K562 (cell line): ENCODE results near the gene MICU1. TPM values are rescaled to one million over a fixed set of nuclear protein-coding genes. Genes with fewer than 3 reads are reported as not detected.

Experiments
- BMI1 ChIP-seq: fragments of 150-350 bp; IDR thresholded peaks from 2 replicates; pipeline ENCODE4 v1.6.1; 2014; ENCODE audit warnings: low read length
- FIP1L1 ChIP-seq: fragments of 200-400 bp; formaldehyde crosslinking; IDR thresholded peaks from 2 replicates; pipeline ENCODE4 v1.6.1; 2018; ENCODE audit warnings: mild to moderate bottlenecking, low read depth, low read length; ENCODE audit not compliant: poor library complexity, severe bottlenecking
- NUFIP1 ChIP-seq: fragments of 450-650 bp; IDR thresholded peaks from 2 replicates; pipeline ENCODE4 v1.6.1; 2018; ENCODE audit not compliant: partially characterized antibody
- RBM22 ChIP-seq: fragments of 200-400 bp; formaldehyde crosslinking; IDR thresholded peaks from 2 replicates; pipeline ENCODE4 v1.6.1; 2018; ENCODE audit warnings: low read length, low read depth; ENCODE audit not compliant: poor library complexity, severe bottlenecking
- RBM39 ChIP-seq: fragments of 200-400 bp; formaldehyde crosslinking; optimal IDR thresholded peaks from 2 replicates; pipeline ENCODE3; 2018; ENCODE audit warnings: low read depth, low read length
- TAF15 ChIP-seq: fragments of 200-400 bp; formaldehyde crosslinking; IDR thresholded peaks from 2 replicates; pipeline ENCODE4 v1.6.1; 2017; ENCODE audit warnings: mild to moderate bottlenecking, low read depth, low read length, moderate library complexity
- ZFP1 ChIP-seq: fragments of 450-650 bp; formaldehyde crosslinking; IDR thresholded peaks from 2 replicates; pipeline ENCODE4 v1.4.0; 2020; ENCODE audit warnings: mild to moderate bottlenecking, mixed read lengths
- polyA plus RNA-seq, 8 experiments: library from polyadenylated mRNA; depleted of rRNA in 4 of 8; stranded (reverse) in 5 of 8; unstranded in 3 of 8; fragments of >200 nt; fragmentation: Nextera tagmentation in 2 of 8; fragmentation: Illumina TruSeq in 1 of 8; extraction: Ambion mirVana in 2 of 8; extraction: Trizol in 1 of 8; gene quantifications; 2 replicates each; pipeline versions ENCODE4 v1.2.1 to v1.2.3, GENCODE V29; 2011 to 2014; ENCODE audit warnings: inconsistent platforms in 1 of 8, missing spikeins in 1 of 8
- total RNA-seq, 7 experiments: library from RNA; depleted of rRNA in 6 of 7; stranded (reverse); fragments of >200 nt in 6 of 7; fragmentation: Illumina TruSeq in 2 of 7; extraction: Trizol in 2 of 7; gene quantifications; 2 replicates each; pipeline versions ENCODE4 v1.2.1 to v1.2.3, GENCODE V29; 2011 to 2021; ENCODE audit warnings: low replicate concordance in 1 of 7
- TF ChIP-seq, protein P1 (sequence below): fragments of 200-800 bp; sonication (Bioruptor generic); IDR thresholded peaks from 2 replicates; pipeline ENCODE4 v1.6.1; 2016; ENCODE audit warnings: missing genetic modification characterization, missing compliant biosample characterization
- TF ChIP-seq, protein P2 (sequence below): fragments of 450-650 bp; formaldehyde crosslinking; IDR thresholded peaks from 2 replicates; pipeline ENCODE4 v1.4.0; 2020; ENCODE audit warnings: mild to moderate bottlenecking, mixed read lengths
- TF ChIP-seq, protein P3 (sequence below): fragments of 450-650 bp; IDR thresholded peaks from 2 replicates; pipeline ENCODE4 v1.6.1; 2014; ENCODE audit warnings: low read depth, mild to moderate bottlenecking, moderate library complexity, borderline replicate concordance
- TF ChIP-seq, protein P4 (sequence below), 2 experiments: fragments of 250-450 bp in 1 of 2; fragments of 450-650 bp in 1 of 2; sonication (Bioruptor Pico) in 1 of 2; IDR thresholded peaks; 2 replicates each; pipeline versions ENCODE4 v1.6.1 to v1.8.0; 2016 to 2021; ENCODE audit warnings: mild to moderate bottlenecking in 2 of 2, moderate library complexity in 2 of 2, missing compliant biosample characterization in 1 of 2, missing genetic modification characterization in 1 of 2
- TF ChIP-seq, protein P5 (sequence below): IDR thresholded peaks from 2 replicates; pipeline ENCODE4 v1.6.1; 2011; ENCODE audit not compliant: insufficient read length; ENCODE audit errors: extremely low read depth
- TF ChIP-seq, protein P6 (sequence below): fragments of 450-650 bp; formaldehyde crosslinking; IDR thresholded peaks from 2 replicates; pipeline ENCODE4 v1.4.0; 2020; ENCODE audit warnings: mild to moderate bottlenecking, moderate library complexity
- TF ChIP-seq, protein P7 (sequence below): fragments of 450-650 bp; formaldehyde crosslinking; conservative IDR thresholded peaks from 2 replicates; pipeline ENCODE4 v1.4.0; 2022; ENCODE audit warnings: mild to moderate bottlenecking, missing genetic modification characterization

MICU1 gene
- total and polyA plus RNA-seq, 9 of the 15 experiments (the other 6 are each of a cell fraction or from before 2014, with no cell fraction given) = 29.3 to 76.8 (median 48.4) TPM

DNA sequence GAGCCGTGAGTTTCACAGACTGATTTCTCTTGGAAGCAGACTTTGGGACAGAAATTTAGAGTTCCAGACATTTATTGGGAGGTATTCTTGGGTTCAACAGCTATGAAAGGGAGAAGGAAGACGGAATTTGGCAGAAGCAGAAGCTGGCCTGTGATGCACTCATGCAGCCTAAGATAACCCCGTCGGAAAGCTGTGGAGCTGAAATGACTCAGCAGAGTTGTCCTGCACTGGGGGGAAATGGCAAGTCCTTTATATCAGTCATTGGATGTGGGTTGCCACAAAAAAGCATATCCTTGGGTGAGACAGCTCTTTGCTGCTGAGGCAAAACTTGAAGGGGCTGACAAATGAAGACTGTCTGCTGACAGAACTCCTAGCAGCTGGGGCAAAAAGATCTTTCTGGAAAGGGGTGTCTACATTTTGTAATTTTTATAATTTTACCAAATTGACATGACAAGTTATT lies 11.5 kb upstream of the MICU1 start (continued):
- TF ChIP-seq, protein P1, sequence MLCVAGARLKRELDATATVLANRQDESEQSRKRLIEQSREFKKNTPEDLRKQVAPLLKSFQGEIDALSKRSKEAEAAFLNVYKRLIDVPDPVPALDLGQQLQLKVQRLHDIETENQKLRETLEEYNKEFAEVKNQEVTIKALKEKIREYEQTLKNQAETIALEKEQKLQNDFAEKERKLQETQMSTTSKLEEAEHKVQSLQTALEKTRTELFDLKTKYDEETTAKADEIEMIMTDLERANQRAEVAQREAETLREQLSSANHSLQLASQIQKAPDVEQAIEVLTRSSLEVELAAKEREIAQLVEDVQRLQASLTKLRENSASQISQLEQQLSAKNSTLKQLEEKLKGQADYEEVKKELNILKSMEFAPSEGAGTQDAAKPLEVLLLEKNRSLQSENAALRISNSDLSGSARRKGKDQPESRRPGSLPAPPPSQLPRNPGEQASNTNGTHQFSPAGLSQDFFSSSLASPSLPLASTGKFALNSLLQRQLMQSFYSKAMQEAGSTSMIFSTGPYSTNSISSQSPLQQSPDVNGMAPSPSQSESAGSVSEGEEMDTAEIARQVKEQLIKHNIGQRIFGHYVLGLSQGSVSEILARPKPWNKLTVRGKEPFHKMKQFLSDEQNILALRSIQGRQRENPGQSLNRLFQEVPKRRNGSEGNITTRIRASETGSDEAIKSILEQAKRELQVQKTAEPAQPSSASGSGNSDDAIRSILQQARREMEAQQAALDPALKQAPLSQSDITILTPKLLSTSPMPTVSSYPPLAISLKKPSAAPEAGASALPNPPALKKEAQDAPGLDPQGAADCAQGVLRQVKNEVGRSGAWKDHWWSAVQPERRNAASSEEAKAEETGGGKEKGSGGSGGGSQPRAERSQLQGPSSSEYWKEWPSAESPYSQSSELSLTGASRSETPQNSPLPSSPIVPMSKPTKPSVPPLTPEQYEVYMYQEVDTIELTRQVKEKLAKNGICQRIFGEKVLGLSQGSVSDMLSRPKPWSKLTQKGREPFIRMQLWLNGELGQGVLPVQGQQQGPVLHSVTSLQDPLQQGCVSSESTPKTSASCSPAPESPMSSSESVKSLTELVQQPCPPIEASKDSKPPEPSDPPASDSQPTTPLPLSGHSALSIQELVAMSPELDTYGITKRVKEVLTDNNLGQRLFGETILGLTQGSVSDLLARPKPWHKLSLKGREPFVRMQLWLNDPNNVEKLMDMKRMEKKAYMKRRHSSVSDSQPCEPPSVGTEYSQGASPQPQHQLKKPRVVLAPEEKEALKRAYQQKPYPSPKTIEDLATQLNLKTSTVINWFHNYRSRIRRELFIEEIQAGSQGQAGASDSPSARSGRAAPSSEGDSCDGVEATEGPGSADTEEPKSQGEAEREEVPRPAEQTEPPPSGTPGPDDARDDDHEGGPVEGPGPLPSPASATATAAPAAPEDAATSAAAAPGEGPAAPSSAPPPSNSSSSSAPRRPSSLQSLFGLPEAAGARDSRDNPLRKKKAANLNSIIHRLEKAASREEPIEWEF (CRISPR knock-in tag) = 0 out of 2 replicates have a peak, but pooled peaks have one; percentile 22
- TF ChIP-seq RBM22 (no peak), TAF15 (no peak), FIP1L1 (no peak), BMI1 (no peak), NUFIP1 (peak; percentile 24), RBM39 (no peak), ZFP1 (CRISPR knock-in tag) (no peak)
- TF ChIP-seq, protein P2, sequence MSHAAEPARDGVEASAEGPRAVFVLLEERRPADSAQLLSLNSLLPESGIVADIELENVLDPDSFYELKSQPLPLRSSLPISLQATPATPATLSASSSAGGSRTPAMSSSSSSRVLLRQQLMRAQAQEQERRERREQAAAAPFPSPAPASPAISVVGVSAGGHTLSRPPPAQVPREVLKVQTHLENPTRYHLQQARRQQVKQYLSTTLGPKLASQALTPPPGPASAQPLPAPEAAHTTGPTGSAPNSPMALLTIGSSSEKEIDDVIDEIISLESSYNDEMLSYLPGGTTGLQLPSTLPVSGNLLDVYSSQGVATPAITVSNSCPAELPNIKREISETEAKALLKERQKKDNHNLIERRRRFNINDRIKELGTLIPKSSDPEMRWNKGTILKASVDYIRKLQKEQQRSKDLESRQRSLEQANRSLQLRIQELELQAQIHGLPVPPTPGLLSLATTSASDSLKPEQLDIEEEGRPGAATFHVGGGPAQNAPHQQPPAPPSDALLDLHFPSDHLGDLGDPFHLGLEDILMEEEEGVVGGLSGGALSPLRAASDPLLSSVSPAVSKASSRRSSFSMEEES (CRISPR knock-in tag) = no peak
- TF ChIP-seq, protein P3, sequence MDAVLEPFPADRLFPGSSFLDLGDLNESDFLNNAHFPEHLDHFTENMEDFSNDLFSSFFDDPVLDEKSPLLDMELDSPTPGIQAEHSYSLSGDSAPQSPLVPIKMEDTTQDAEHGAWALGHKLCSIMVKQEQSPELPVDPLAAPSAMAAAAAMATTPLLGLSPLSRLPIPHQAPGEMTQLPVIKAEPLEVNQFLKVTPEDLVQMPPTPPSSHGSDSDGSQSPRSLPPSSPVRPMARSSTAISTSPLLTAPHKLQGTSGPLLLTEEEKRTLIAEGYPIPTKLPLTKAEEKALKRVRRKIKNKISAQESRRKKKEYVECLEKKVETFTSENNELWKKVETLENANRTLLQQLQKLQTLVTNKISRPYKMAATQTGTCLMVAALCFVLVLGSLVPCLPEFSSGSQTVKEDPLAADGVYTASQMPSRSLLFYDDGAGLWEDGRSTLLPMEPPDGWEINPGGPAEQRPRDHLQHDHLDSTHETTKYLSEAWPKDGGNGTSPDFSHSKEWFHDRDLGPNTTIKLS = no peak; the same call in 1 of the 2 replicates
- TF ChIP-seq, protein P4, sequence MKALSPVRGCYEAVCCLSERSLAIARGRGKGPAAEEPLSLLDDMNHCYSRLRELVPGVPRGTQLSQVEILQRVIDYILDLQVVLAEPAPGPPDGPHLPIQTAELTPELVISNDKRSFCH (CRISPR knock-in tag; IDR thresholded peaks at IDR 0.05) = no peak
- TF ChIP-seq, protein P4 (tag; IDR thresholded peaks at IDR 0.05) = no peak
- TF ChIP-seq, protein P5, sequence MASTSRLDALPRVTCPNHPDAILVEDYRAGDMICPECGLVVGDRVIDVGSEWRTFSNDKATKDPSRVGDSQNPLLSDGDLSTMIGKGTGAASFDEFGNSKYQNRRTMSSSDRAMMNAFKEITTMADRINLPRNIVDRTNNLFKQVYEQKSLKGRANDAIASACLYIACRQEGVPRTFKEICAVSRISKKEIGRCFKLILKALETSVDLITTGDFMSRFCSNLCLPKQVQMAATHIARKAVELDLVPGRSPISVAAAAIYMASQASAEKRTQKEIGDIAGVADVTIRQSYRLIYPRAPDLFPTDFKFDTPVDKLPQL = no peak
- TF ChIP-seq, protein P6, sequence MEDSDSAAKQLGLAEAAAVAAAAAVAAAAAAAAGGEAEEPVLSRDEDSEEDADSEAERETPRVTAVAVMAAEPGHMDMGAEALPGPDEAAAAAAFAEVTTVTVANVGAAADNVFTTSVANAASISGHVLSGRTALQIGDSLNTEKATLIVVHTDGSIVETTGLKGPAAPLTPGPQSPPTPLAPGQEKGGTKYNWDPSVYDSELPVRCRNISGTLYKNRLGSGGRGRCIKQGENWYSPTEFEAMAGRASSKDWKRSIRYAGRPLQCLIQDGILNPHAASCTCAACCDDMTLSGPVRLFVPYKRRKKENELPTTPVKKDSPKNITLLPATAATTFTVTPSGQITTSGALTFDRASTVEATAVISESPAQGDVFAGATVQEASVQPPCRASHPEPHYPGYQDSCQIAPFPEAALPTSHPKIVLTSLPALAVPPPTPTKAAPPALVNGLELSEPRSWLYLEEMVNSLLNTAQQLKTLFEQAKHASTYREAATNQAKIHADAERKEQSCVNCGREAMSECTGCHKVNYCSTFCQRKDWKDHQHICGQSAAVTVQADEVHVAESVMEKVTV (CRISPR knock-in tag) = no peak
- TF ChIP-seq, protein P7, sequence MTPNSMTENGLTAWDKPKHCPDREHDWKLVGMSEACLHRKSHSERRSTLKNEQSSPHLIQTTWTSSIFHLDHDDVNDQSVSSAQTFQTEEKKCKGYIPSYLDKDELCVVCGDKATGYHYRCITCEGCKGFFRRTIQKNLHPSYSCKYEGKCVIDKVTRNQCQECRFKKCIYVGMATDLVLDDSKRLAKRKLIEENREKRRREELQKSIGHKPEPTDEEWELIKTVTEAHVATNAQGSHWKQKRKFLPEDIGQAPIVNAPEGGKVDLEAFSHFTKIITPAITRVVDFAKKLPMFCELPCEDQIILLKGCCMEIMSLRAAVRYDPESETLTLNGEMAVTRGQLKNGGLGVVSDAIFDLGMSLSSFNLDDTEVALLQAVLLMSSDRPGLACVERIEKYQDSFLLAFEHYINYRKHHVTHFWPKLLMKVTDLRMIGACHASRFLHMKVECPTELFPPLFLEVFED (CRISPR knock-in tag) = no peak; the same call in 1 of the 2 replicates
